Superior temporal gyrus (tissue), 1 donor: ENCODE results near the gene CACNA1C.

Source experiments
- DNase-seq: peaks from one replicate; pipeline ENCODE4 v3.0.0-alpha.2; 2016; ENCODE audit errors: extremely low spot score

Gene CACNA1C

DNA sequence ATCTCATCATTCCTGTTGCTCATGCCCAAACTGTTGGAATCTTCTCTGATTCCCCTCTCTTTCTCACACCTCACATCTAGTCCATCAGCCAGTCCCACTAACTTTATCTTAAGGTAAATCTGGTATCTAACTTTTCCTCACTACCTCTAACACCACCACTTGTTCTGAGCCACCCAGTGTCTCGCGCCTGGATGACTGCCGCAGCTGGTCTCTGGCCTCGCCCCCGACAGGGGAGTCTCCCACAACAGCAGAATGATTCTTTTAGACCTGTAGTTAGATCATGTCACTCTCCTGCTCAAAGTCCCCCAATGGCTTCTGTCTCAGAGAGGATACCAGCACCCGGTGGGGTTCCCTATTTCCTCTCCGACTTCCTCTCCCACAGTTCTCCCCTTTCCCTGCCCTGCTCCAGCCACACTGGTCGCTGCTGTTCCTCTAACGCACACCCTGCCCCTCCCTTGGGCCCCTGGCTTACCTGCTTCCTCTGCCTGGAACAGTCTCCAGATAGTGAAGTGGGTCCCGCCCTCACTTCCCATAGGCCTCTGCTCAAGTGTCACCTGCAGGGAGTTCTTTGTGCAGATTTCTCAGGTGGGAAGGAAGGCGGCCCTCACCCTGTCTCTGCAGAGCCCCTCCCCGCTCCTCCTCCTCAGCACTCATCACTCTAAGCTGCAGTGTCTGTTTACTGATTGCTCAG lies 403.5 kb downstream of the CACNA1C start:
- DNase-seq: no peak

DNA sequence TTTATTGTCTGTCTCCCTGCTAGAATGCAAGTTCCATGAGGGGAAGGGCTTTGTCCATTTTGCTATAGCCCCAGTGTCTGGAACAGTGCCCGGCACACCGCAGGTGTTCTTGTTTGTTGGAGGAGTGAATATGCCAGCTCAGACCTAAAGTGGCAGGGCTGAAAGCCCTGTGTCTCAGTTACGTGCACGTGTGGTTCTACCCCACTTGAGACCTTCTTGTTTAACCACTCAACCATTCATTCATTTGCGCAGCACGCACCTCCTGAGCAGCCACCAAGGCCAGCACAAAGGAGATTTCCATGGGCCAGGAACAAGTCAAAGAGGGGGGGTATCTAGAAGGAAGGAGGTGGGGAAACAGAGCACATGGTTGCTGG lies 404.0 kb downstream of the CACNA1C start:
- DNase-seq: no peak

DNA sequence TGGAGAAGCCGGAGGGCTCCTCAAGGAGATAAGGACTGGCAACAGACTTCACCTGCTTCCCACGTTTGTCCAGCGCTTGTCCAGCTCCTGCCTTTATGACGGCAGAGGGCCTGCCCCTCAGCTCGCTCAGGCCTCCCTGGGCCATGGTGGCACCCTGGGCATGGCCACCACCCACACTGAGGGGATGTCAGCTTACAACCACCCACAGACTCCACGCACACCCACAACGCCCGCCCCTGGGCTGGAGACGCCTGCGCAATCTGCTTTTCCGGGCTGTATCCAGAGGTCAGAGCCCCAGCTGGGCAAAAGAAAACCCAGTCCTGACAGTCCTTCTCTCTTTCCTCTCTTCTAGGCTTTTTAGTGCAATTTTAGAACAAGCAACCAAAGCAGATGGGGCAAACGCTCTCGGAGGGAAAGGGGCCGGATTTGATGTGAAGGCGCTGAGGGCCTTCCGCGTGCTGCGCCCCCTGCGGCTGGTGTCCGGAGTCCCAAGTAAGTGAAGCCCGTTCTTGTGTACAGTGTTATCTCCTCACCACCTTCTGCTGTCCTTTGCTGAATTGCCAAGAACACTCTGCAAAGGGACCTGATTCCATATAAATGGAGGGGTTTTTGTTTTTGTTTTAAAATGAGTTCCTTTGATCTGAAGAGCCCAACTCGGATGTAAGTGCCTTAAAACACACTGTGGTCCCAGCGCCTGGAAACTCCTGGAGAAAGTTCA lies 404.6 kb downstream of the CACNA1C start:
- no peak for DNase-seq

DNA sequence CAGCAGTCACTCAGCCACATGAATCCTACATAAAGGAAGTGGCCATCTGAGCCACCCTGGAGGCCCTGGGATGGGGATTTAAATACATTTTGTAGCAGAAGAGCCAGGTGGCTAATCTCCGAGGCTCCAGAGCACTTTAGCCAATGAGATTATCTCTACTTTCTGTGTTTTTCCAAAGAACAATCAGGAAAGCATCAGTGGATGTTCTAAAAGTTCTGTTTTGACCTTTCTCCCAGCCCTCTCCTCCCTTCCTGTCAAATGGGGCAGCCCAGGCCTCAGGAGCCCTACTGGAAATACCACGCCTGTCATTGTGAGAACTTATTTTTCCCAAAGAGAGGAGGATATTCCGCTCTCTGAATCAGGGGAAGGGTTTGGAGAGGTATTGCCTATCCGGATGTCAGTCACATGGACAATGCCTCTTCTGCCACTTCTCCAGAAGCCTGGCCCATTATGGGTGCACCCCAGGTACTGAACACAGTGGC lies 405.2 kb downstream of the CACNA1C start:
- DNase-seq: no peak

DNA sequence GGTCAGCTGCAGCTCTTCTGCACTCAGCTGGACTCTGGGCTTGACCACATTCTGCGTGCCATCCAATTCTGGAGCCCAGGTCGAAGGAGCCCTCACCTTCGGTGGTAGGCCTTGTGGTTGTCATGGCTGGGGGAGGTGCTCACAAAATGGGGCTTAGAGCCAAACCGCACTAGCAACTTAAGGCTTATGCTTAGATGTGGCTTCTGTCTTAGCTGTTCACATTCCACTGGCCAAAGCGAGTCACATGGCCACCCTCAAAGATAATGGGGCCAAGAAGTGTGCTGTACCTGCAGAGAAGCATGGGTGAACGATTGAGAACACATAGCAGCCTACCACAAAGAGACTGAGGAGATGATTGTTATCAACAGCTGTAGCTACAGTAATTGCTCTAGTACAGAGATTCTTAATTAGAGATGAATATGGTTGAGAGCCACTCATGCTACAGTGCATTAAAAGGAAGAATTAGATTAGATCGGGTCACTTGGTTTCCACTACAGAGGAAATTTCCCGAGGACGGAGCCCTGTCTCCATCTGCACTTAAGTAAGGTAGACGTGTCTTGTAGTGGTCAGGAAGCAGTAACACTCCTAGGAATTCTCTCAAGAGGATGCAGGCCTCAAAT lies 407.4 kb downstream of the CACNA1C start:
- DNase-seq: no peak

DNA sequence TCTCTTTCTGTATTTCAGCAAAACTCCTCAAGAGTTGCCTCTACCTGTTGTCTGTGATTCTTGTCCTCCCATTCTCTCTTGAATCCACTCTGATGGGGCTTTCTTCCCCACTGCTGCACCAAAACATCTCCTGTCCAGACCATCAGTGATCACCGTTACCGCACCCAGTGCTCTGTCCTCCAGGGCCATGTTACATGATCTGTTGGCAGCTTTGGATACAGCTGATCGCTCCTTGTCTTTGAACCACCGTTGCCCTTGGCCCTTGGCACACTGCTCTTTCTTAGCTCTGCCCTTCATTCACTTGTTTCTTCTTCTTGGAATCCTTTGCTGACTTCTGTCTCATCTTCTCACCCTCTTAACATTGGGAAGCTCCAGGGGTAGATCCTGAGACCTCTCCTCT lies 408.3 kb downstream of the CACNA1C start:
- DNase-seq: no peak

DNA sequence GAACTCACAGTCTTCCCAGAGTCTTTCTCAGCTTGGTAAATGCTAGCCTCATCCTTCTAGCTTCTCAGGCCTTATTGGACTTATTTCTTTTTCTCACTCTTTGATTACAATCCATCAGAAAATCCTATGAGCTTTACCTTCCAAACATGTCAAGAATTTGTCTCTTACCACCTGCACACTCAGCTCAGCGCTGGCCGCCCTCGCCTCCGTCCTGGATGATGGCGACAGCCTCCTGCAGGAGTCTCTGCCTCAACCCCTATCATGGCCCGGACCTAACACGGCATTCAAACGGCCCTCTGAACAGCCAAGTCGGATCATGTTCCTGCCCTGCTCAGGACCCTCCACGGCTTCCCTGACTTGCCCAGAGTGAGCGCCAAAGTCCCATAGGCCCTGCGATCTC lies 408.9 kb downstream of the CACNA1C start:
- no peak for DNase-seq

DNA sequence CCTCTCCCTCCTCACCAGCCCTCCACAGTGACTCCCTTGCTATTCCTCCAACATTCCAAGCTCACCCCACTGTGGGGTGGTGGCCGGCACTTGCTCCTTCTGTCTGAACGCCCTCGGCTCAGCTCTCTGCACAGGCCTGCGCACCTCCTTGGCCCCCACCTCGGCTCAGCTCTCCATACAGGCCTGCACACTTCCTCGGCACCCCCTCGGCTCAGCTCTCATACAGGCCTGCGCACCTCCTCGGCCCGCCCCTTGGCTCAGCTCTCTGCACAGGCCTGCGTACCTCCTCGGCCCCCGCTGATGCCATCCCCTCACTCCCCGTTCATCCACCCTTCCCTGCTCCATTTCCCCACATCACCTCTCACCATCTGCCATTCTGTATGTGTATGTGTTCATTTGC lies 409.3 kb downstream of the CACNA1C start:
- DNase-seq: no peak

DNA sequence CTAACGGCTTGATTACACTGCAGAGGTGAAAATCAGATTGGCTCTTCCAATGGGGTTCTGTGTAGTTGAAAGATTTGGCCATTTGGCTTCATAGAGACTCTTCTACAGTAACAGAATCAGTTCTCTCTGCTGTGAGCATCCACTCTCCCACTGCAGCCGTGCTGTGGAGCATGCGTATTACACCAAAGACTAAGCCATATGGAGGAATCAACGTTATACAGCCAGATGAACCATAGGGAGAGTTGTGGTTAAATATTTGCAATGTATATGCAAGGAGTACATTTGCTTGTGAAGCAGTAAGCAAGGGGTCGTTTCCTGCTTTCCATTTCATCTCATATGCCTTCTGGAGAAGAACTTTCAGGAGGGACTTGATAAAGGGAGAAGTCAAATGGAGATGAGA lies 410.9 kb downstream of the CACNA1C start:
- no peak for DNase-seq

DNA sequence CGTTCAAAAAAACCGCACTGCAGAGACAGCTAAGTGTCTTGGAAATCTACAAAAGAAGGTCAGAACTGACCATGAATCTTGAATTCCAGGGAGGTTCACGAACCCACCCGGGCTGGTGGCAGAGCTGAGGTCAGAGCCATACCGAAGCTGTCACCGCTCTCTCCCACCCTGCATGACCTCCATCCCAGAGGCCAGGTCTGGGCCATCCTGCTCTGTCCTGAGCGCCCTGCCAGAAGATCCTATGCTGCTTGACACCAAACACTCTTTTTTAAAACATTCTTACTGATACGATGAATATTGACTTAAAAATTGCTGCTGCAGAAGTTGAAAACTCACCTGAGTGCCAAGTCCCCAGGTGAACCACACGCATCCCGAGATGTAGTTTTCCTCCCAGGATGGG lies 412.9 kb downstream of the CACNA1C start:
- DNase-seq: no peak

DNA sequence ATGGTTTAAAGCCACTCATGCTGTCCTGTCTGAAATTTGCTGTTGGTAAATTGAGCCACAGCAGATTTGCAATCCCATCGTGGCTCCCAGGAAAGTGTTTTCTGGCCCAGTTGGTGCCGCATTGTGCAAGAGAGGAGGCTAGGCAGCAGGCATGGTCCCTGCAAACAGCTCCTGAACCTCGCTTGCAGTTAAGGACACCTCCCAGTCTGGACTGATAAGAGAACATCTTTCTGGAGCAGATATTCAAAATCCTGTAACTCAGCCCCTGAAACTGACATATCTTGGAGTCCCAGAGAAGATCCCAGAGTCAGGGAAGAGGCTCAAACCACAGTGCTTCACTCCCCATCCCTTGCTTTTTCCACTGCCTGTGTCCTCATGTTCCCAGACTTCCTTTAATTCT lies 413.4 kb downstream of the CACNA1C start:
- no peak for DNase-seq

DNA sequence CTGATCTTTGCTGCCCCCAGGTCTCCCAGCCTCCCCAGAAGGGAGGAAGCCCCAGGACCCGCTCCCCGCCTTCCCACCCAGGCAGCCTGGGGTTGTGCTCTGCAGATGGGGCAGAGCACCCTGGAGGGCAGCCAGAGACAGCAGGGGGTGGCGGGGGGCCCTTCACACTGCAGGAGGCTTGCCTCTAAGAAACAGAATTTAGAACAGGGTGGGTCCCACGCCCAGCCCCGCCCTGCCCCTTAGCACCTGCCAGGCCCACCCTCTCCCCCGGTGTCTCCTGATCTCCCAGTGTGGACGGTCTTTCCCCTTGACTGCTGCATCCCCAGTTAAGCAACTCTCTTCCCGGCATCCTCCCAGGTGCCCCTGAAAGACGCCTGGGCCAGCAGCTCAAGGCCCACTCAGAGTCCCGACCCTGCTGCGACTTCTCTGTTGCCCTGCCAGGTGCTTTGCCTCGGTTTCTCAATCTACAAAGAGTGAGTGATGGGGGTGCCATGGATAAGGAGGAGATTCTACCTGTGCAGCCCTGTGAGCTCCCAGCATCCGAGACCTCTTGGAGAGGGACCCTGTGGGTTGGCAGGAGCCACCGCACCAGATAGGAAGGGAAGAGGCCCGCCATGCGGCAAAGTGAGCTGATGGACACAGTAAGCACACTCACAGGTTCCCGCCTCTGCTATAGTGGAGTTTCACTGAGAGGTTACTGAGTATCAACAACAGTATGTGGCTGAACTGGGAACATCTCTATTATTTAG lies 414.8 kb downstream of the CACNA1C start:
- DNase-seq: no peak

DNA sequence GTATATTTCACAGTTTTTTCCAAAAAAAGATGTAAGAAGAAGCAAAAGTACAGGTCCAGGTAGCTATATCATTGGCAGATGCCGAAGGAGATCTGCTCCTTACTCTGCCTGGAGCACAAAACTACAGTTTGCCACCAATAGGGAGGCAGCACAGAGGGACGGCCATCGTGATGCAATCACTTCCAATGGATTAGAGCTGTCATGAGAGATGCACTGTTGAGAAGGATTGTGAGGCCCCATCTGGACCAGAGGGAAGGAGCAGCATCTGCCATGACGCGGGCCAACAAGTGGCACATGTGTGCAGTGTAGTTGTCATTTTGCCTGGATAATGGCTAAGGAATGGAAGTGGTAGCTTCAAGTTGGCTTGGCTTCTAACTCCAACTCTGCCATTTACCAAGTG lies 423.2 kb downstream of the CACNA1C start:
- no peak for DNase-seq

DNA sequence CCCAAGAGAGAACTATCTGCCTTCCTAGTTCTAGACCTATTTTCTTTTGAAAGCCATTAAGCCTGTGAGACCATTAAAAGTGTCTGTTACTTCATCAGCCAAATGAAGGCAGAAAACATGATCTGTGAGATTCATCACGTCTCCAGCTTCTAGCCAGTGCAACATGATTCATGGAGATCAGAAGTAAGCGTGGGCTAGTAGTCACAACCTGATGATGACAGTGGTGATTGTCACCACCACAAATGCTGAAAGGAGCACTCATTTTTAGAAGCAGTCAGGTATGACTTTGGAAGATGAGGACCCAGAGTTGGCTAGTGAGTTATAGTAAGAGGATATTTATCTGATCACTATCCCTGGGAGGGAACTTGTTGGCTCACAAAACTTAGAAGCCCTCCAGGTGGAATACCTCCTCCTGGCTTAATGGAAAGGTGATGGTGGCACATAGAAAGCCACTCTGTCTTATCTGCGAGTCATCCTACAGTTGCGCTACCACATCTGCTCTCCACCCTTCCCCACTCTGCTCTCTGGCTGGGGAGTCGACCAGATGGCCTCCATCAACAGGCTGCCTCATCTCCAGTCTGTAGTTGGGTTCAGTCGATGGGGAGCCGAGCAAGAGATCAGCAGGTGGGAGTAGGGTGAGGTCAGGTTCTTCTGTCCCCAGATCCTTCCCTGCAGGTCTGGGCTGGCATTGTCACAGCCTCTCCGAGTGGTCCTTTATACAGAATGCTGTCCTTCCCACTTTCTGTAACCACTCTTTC lies 424.4 kb downstream of the CACNA1C start:
- DNase-seq: no peak

DNA sequence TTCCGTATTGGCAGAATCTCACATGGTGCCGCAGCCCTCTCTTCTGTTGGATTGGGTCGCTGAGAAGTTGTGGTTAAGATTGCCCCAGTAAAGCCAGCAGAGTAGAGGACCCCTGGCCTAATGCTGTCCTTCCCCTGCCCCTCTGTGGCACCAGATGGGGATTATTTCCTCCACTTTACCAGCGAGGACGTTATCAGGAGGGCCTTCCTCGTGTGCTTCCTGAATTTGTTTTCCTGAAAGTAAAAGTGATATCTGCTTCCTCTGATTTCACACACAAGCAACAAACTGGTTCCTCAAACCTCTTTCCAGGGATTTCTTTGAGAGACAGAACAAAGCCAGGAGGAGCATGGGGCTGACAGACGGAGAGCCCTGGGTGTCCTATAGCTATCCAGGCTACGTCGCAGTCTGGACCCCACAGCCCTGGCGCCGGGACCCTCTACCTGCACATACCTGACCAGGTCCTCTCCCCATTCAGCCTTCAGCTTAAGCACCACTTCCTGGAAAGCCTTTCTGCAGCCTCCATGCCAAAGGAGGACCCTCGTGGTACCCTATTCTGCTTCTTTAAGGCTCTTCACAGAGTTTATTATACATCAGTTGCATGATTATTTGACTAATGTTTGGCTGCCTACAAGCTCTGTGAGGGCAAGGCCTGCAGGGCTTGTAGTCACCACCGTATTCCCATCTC lies 427.2 kb downstream of the CACNA1C start:
- DNase-seq: no peak

DNA sequence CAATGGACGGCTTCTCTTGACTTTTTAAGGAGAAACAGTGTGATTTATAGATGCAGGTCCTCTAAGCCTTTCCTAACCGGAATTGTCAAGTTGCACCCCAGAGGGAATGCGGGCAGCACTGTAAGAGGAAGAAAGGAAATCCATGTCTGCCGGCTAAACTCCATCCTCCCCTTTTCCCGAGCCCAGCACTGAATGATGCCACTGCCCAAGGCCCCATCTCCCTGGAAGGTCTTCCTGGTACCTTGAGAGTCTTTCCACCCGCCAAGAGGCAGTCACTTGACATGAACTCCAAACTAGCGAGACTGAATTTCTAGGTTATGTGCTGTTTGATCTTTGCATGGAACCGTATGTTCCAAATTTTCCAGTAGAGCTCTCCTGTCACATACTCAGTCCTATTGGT lies 428.6 kb downstream of the CACNA1C start:
- DNase-seq: no peak

DNA sequence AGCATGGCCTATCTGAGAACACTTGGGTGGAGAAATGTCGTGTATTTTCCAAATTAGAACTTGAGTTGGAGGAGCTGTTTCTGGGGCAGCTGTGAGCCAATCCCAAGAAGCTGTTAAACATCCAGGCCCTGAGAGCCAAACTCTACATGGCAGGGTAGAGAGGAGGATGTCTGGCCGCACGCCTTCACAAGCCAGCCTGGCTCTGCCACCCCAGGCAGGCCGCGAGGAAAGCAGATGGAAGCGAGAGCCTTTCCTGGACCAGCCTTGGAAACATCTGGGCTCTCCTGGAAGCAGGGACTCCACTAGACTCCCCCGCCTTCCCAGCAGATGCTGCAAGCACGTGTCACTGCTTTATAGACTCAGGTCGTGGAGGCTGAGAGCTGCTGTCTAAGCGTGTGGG lies 429.2 kb downstream of the CACNA1C start:
- peak; percentile 25 for DNase-seq

DNA sequence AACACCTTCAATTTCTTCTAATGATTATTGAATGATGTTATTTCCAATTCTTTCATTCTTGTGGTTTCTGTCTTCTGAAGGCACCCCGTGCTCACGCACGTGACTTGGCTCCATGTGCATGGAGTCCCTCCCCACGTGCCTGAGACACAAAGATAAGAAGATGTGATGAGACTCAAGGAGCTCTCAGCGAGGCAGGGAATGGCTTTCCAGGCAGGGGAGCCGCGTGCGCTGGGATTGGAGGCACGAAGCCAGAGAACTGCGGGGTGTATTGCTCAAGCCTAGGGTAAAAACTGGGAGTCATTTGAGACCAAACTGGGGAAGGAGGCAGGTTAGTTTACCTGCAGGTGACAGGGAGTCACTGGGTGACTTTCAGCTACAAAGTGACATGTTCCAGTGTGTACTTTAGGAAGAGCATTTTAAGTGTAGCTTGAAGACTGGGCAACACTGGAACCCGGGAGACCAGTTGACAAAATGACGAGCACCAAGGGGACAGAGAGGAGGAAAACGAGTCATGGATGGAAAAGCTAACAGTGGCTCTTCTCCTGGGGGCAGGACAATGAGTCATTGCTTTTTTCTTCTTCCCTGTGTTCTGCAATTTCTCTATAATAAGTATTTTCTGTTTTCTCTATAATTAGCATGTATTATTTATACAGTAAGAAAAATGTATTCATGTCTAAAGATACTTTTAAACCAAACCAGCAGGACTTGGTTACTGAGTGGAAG lies 430.3 kb downstream of the CACNA1C start:
- no peak for DNase-seq

DNA sequence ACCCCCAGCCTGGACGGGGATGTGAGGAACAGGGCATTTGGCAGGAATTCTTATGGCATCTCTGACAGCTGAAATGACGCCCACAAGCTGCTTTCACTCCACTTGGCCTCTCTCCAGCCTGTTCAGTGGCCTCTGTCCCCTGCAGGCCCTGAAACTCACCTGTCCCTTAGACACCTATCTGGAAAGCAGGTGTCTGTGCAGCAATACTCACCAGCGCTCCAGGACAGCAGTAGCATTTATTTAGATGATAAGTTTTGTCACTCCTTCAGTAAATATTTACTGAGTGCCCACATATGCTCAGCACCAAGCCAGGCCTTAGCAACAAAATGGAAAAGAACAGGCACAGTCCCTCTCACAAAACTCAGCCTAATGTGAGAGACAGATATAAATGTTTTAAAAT lies 430.9 kb downstream of the CACNA1C start:
- no peak for DNase-seq

DNA sequence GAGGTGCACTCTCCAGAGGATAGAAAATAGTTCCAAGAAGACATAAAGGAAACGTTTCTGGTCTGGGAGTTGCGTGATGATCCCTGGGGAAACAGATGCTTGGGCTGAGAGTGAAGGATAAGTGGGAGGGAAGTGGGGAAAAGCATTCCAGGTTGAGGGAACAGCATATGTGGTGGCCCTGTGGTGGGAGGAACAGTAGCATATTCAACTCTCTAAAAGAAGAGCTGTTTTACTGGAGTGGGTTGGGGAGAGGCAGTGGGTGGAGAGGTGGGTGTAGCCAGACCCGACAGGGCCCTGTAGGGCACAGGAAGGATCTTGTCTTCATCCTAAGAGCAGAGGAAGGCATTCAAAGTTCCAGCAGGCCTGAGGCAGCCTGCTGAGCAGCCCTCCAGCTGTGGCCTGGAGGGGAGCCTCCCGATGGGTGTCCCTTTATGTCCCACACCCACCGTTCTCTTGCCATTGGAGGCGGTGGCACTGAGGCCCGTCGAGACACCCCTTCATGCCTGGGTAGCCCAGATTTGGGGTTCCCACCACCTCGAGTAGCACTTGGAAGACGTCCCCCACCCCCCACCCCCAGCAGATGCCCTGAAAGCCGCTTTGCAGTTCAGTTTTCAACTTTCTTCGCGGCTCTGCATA lies 431.5 kb downstream of the CACNA1C start:
- no peak for DNase-seq
